Stimulated activated CD8-positive, alpha-beta memory T cell treated with anti-CD3 and anti-CD28 coated beads, Interleukin-12 subunit alpha, Interleukin-12 subunit beta, amount 100 ng/mL, for 24 hours (primary cell): ENCODE measurements around the gene UQCC3.
"Not testable (repeated sequence)": the region's sequence is repeated elsewhere in the genome, so short reads cannot be mapped to it uniquely, and the experiment has no call there.

ENCODE experiments used
- DNase-seq: peaks from one replicate; pipeline ENCODE4 v3.0.0-alpha.2; 2020; ENCODE audit errors: extremely low read depth

Gene UQCC3

GRCh38 chr11:62665599-62666258 is 5.7 kb upstream of the UQCC3 start:
- no peak for DNase-seq

- no peak for DNase-seq
These were observed 5.1 kb upstream of the UQCC3 start for GRCh38 chr11:62666259-62666926.

GRCh38 chr11:62667460-62667859 is 4.0 kb upstream of the UQCC3 start:
- DNase-seq: no peak

GRCh38 chr11:62669420-62670161 is 1.9 kb upstream of the UQCC3 start:
- no peak for DNase-seq

GRCh38 chr11:62671236-62671607 is 251 bp upstream of the UQCC3 start:
- DNase-seq: no peak

- DNase-seq: no peak
These were observed 1.7 kb downstream of the UQCC3 start for GRCh38 chr11:62673196-62673525.

- DNase-seq: not testable (repeated sequence)
These were observed 3.9 kb downstream of the UQCC3 start for GRCh38 chr11:62675415-62675814.

- no peak for DNase-seq
These were observed 5.2 kb downstream of the UQCC3 start for GRCh38 chr11:62676698-62677097.

GRCh38 chr11:62677156-62677555 is 5.7 kb downstream of the UQCC3 start:
- DNase-seq: no peak

GRCh38 chr11:62677714-62678113 is 6.2 kb downstream of the UQCC3 start:
- no peak for DNase-seq

- DNase-seq: no peak
These were observed 6.9 kb downstream of the UQCC3 start for GRCh38 chr11:62678433-62678769.

- DNase-seq: peak; percentile 74
These were observed 7.6 kb downstream of the UQCC3 start, which contains the start of gene UBXN1 for GRCh38 chr11:62678770-62679696. TSS of gene UBXN1 (minus strand) at chr11:62679073. CDS start at chr11:62678923, 150 bp downstream.

GRCh38 chr11:62680825-62681240 is 9.4 kb downstream of the UQCC3 start:
- DNase-seq: no peak

GRCh38 chr11:62682518-62682917 is 11.0 kb downstream of the UQCC3 start:
- DNase-seq: no peak

- DNase-seq: no peak
These were observed 16.3 kb downstream of the UQCC3 start for GRCh38 chr11:62687508-62688396.

- DNase-seq: no peak
These were observed 17.0 kb downstream of the UQCC3 start for GRCh38 chr11:62688491-62688890.

GRCh38 chr11:62689421-62690183 is 18.1 kb downstream of the UQCC3 start, which contains the start of gene LRRN4CL:
TSS of gene LRRN4CL (minus strand) at chr11:62689530. CDS start at chr11:62688508, 1,022 bp downstream.
- no peak for DNase-seq

GRCh38 chr11:62693624-62694023 is 22.2 kb downstream of the UQCC3 start:
- DNase-seq: not testable (repeated sequence)

GRCh38 chr11:62694455-62695167 is 23.1 kb downstream of the UQCC3 start:
- DNase-seq: peak; percentile 54
